Measurements from ENCODE around the gene SGMS1.

SGMS1 gene

DNA sequence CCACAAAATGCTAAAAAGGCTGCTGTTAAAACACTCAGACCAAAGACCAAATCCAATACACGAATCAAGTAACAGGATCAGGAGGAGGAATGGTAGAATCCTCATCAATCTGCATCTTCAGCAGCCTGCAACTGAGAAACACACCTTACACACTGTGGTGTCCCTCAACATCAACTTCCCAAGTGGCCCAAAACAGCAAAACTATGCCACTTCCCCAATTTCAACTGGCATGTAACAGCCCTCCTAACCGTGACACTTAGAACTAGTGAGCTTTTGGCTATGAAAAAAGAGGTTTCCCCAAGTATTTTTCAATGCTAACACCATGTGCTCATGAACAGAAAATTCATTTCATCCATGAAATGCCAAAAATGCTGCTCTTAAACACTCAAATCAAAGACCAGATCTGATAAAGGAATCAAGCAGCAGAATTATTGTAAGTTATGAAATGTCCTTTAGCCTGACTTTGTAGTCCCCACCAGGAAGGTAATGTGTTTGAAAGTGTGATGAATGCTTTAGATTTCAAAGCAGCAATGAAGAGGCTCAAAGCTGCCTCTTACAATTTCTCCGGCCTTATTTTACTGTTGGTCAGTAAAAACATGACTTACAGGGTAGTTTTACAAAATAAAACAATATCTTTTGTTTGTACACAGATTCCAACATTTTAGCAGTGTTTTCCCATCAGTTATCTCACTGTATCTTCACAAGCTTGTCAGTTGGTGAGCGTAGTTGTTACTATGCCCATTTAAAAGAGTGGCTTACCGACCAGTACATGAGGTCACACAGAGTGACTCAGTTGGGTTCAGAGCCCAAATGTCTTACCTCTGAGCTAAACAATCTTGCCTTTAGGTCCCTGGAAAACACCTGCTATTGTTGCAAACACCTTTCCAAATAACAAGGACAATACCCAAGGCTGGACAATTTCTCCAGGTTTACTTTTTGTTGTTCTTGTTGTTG is 306.8 kb downstream of the SGMS1 start:
- H3K27me3 ChIP-seq (ENCODE audit: control insufficient read depth in 1 of 2, insufficient read depth in 1 of 2, low read length in 2 of 2): no peaks in the 10 kb centered on the region
- no peak overlapping the region for H2BK15ac ChIP-seq (ENCODE audit: low read depth, poor library complexity, severe bottlenecking)
- H3K36me3 ChIP-seq (ENCODE audit: control insufficient read depth in 1 of 2, insufficient read depth in 2 of 2, low read depth in 1 of 2, low read length in 2 of 2): no peaks in the 10 kb centered on the region
- no peak overlapping the region for H2BK12ac ChIP-seq (ENCODE audit: low read length in 2 of 2)
- H3K4me1 ChIP-seq (ENCODE audit: control insufficient read depth, insufficient read depth, low read depth, low read length): no peaks in the 10 kb centered on the region
- no peak overlapping the region for H2BK120ac ChIP-seq (ENCODE audit: low read depth, low read length)
- no peak overlapping the region for H3K4me3 ChIP-seq (ENCODE audit: insufficient read depth in 1 of 2, low read depth in 1 of 2, low read length in 2 of 2)
- H2AK5ac ChIP-seq (ENCODE audit: low read length, severe bottlenecking): no peak overlapping the region
- H3K18ac ChIP-seq (ENCODE audit: low read depth in 1 of 2, low read length in 2 of 2): no peak overlapping the region
- no peak overlapping the region for H3K4ac ChIP-seq (ENCODE audit: low read depth in 1 of 2, low read length in 2 of 2)
- H2BK5ac ChIP-seq (ENCODE audit: low read depth, low read length, poor library complexity, severe bottlenecking): no peak overlapping the region
- H4K91ac ChIP-seq (ENCODE audit: low read length): no peak overlapping the region
- no peak overlapping the region for H3K14ac ChIP-seq (ENCODE audit: low read length in 2 of 2)
- H3K9ac ChIP-seq (ENCODE audit: low read length): no peak overlapping the region
- H3K9me3 ChIP-seq (ENCODE audit: control insufficient read depth, low read length): peaks cover 4% of the 10 kb centered on the region
- H3K23ac ChIP-seq (ENCODE audit: low read length in 2 of 2): no peak overlapping the region
- H3K4me2 ChIP-seq (ENCODE audit: low read length, poor library complexity, severe bottlenecking): no peak overlapping the region
- H2AFZ ChIP-seq (ENCODE audit: low read depth, low read length): no peak overlapping the region
- 91% methylated on average over 4 of the region's 5 CpGs for WGBS
- DNase-seq: no peak
- H4K8ac ChIP-seq (ENCODE audit: low read length): no peak overlapping the region
- H3K79me1 ChIP-seq (replicated peaks; ENCODE audit: low read length, poor library complexity, severe bottlenecking): peaks cover 8% of the 10 kb centered on the region
- no peak overlapping the region for H3K27ac ChIP-seq (ENCODE audit: low read length, poor library complexity, severe bottlenecking)

DNA sequence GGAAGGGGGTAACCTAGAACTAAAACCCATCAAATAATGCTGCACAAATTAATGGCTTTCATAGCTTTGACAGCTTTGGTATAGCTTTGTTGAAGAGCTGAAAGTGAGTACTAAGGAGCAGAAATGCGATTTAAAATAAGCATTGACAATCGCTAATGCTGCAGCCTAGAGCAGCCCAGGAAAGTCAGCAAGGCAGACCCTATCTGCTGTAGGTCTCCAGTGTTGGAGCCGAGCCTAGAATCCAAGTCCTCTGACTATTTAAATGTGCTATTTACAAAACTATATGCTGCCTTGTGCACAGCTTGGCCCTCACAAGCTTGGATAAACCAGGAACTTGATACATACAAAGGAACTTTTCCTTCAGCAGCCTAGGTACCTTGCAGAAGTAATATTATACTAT is 307.6 kb downstream of the SGMS1 start:
- peaks cover 10% of the 10 kb centered on the region for H3K9me3 ChIP-seq (ENCODE audit: control insufficient read depth, low read length)
- H2BK120ac ChIP-seq (ENCODE audit: low read depth, low read length): no peak overlapping the region
- no peak overlapping the region for H3K9ac ChIP-seq (ENCODE audit: low read length)
- no peak overlapping the region for H4K8ac ChIP-seq (ENCODE audit: low read length)
- no peak overlapping the region for H3K4me2 ChIP-seq (ENCODE audit: low read length, poor library complexity, severe bottlenecking)
- no peak overlapping the region for H2AK5ac ChIP-seq (ENCODE audit: low read length, severe bottlenecking)
- H3K4me3 ChIP-seq (ENCODE audit: insufficient read depth in 1 of 2, low read depth in 1 of 2, low read length in 2 of 2): no peak overlapping the region
- no peak overlapping the region for H2BK12ac ChIP-seq (ENCODE audit: low read length in 2 of 2)
- H3K4ac ChIP-seq (ENCODE audit: low read depth in 1 of 2, low read length in 2 of 2): no peak overlapping the region
- H3K27ac ChIP-seq (ENCODE audit: low read length, poor library complexity, severe bottlenecking): no peak overlapping the region
- H3K14ac ChIP-seq (ENCODE audit: low read length in 2 of 2): no peak overlapping the region
- H3K18ac ChIP-seq (ENCODE audit: low read depth in 1 of 2, low read length in 2 of 2): no peak overlapping the region
- H3K27me3 ChIP-seq (ENCODE audit: control insufficient read depth in 1 of 2, insufficient read depth in 1 of 2, low read length in 2 of 2): no peaks in the 10 kb centered on the region
- H2BK5ac ChIP-seq (ENCODE audit: low read depth, low read length, poor library complexity, severe bottlenecking): no peak overlapping the region
- H4K91ac ChIP-seq (ENCODE audit: low read length): no peak overlapping the region
- H2AFZ ChIP-seq (ENCODE audit: low read depth, low read length): no peak overlapping the region
- H3K23ac ChIP-seq (ENCODE audit: low read length in 2 of 2): no peak overlapping the region
- H2BK15ac ChIP-seq (ENCODE audit: low read depth, poor library complexity, severe bottlenecking): no peak overlapping the region
- peaks cover 8% of the 10 kb centered on the region for H3K79me1 ChIP-seq (replicated peaks; ENCODE audit: low read length, poor library complexity, severe bottlenecking)
- WGBS: 98% methylated on average over 3 of the region's 3 CpGs
- H3K36me3 ChIP-seq (ENCODE audit: control insufficient read depth in 1 of 2, insufficient read depth in 2 of 2, low read depth in 1 of 2, low read length in 2 of 2): peaks cover under 1 to 1% of the 10 kb centered on the region in 2 experiments
- no peak for DNase-seq
- H3K4me1 ChIP-seq (ENCODE audit: control insufficient read depth, insufficient read depth, low read depth, low read length): no peaks in the 10 kb centered on the region

DNA sequence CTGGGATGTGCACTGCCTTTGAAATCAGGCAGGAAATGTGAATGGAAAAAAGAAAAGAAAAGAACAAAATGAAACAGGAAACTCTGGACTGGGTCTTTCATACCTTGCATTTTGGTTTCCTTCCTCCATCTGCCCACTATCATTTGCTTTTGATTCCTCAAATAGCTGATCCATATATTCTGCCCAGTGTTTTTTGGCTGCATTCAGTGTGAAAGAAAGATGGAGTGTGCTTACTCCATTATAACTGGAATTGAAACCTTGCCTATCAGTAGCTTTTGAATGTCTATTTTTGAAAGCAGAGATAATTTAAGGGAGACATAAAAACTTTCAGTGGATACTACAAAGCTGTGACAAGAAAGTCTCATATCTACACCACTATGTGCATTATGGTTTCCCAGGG is 308.3 kb downstream of the SGMS1 start:
- Histone ChIP-seq H4K91ac (ENCODE audit: low read length) (no peak overlapping the region), H4K8ac (ENCODE audit: low read length) (no peak overlapping the region), H2AK5ac (ENCODE audit: low read length, severe bottlenecking) (no peak overlapping the region), H3K36me3 (ENCODE audit: control insufficient read depth in 1 of 2, insufficient read depth in 2 of 2, low read depth in 1 of 2, low read length in 2 of 2) (peaks cover 7 to 9% of the 10 kb centered on the region in 2 experiments), H3K27me3 (ENCODE audit: control insufficient read depth in 1 of 2, insufficient read depth in 1 of 2, low read length in 2 of 2) (no peaks in the 10 kb centered on the region), H2BK120ac (ENCODE audit: low read depth, low read length) (no peak overlapping the region), H2BK12ac (ENCODE audit: low read length in 2 of 2) (no peak overlapping the region), H2AFZ (ENCODE audit: low read depth, low read length) (no peak overlapping the region), H3K23ac (ENCODE audit: low read length in 2 of 2) (no peak overlapping the region), H3K4me3 (ENCODE audit: insufficient read depth in 1 of 2, low read depth in 1 of 2, low read length in 2 of 2) (no peak overlapping the region), H3K79me1 (replicated peaks; ENCODE audit: low read length, poor library complexity, severe bottlenecking) (peaks cover 11% of the 10 kb centered on the region), H3K9me3 (ENCODE audit: control insufficient read depth, low read length) (peaks cover 16% of the 10 kb centered on the region), H3K4me1 (ENCODE audit: control insufficient read depth, insufficient read depth, low read depth, low read length) (no peaks in the 10 kb centered on the region), H3K14ac (ENCODE audit: low read length in 2 of 2) (no peak overlapping the region), H3K27ac (ENCODE audit: low read length, poor library complexity, severe bottlenecking) (no peak overlapping the region), H3K18ac (ENCODE audit: low read depth in 1 of 2, low read length in 2 of 2) (no peak overlapping the region), H2BK5ac (ENCODE audit: low read depth, low read length, poor library complexity, severe bottlenecking) (no peak overlapping the region), H3K4me2 (ENCODE audit: low read length, poor library complexity, severe bottlenecking) (no peak overlapping the region), H2BK15ac (ENCODE audit: low read depth, poor library complexity, severe bottlenecking) (no peak overlapping the region), H3K4ac (ENCODE audit: low read depth in 1 of 2, low read length in 2 of 2) (no peak overlapping the region), H3K9ac (ENCODE audit: low read length) (no peak overlapping the region)
- DNase-seq: no peak

DNA sequence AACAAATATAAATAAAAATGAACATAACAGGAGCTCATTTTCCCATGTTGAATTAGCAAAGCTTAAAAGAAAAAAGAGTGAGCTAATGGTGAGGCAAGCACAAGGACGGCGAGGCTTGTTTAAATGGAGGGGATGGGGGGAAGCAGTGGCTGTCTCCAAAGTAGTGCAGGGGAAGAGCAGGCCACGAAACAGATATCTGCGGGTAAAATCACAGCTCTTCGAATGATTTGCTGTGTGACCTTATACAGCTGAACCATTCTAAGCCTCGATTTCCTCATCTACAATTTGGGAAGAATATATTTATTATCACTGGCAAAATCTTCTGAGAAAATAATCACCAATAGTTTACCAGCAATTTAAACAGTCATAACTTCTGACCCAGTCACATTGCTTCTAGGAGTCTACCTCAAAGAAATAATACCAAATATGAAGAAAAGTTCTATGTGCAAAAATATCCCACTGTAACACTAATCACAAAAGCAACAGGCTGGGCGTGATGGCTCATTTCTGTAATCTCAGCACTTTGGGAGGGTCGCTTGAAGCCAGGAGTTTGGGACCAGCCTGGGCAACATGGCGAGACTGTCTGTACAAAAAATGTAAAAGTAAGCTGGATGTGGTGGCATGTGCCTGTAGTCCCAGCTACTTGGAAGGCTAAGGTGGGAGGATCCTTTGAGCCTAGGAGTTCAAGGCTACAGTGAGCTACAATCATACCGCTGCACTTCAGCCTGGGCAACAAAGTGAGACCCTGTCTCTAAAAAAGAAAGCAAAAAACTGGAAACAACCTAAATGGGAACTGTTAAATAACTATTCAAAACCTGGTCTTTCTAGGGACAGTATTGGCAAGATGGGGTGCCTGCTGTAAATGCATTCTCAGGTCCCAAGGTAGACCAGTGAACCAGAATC is 309.3 kb downstream of the SGMS1 start:
- 95% methylated on average over 10 of the region's 10 CpGs for WGBS
- Histone ChIP-seq H3K4ac (ENCODE audit: low read depth in 1 of 2, low read length in 2 of 2) (no peak overlapping the region), H2BK15ac (ENCODE audit: low read depth, poor library complexity, severe bottlenecking) (no peak overlapping the region)

More for the DNA sequence above, 309.3 kb downstream of the SGMS1 start:
- Histone ChIP-seq H2BK5ac (ENCODE audit: low read depth, low read length, poor library complexity, severe bottlenecking) (no peak overlapping the region), H2BK120ac (ENCODE audit: low read depth, low read length) (no peak overlapping the region), H3K36me3 (ENCODE audit: control insufficient read depth in 1 of 2, insufficient read depth in 2 of 2, low read depth in 1 of 2, low read length in 2 of 2) (peaks cover 7 to 19% of the 10 kb centered on the region in 2 experiments), H3K14ac (ENCODE audit: low read length in 2 of 2) (no peak overlapping the region), H3K9ac (ENCODE audit: low read length) (no peak overlapping the region), H2AK5ac (ENCODE audit: low read length, severe bottlenecking) (no peak overlapping the region), H4K8ac (ENCODE audit: low read length) (no peak overlapping the region), H2BK12ac (ENCODE audit: low read length in 2 of 2) (no peak overlapping the region), H3K4me2 (ENCODE audit: low read length, poor library complexity, severe bottlenecking) (no peak overlapping the region), H3K27ac (ENCODE audit: low read length, poor library complexity, severe bottlenecking) (no peak overlapping the region), H3K23ac (ENCODE audit: low read length in 2 of 2) (no peak overlapping the region), H3K27me3 (ENCODE audit: control insufficient read depth in 1 of 2, insufficient read depth in 1 of 2, low read length in 2 of 2) (no peaks in the 10 kb centered on the region), H2AFZ (ENCODE audit: low read depth, low read length) (no peak overlapping the region), H3K79me1 (replicated peaks; ENCODE audit: low read length, poor library complexity, severe bottlenecking) (peaks cover 9% of the 10 kb centered on the region), H3K4me1 (ENCODE audit: control insufficient read depth, insufficient read depth, low read depth, low read length) (no peaks in the 10 kb centered on the region), H3K9me3 (ENCODE audit: control insufficient read depth, low read length) (peaks cover 16% of the 10 kb centered on the region), H3K18ac (ENCODE audit: low read depth in 1 of 2, low read length in 2 of 2) (no peak overlapping the region), H3K4me3 (ENCODE audit: insufficient read depth in 1 of 2, low read depth in 1 of 2, low read length in 2 of 2) (no peak overlapping the region), H4K91ac (ENCODE audit: low read length) (no peak overlapping the region)
- no peak for DNase-seq
